HepG2 (cell line): ENCODE data around the gene GAN. TPM values are rescaled to one million over a fixed set of nuclear protein-coding genes. Genes with fewer than 3 reads are reported as not detected.

Experiments
- HOMEZ ChIP-seq: IDR thresholded peaks from 2 replicates; pipeline ENCODE4 v1.6.1; 2016; ENCODE audit warnings: low read depth
- NCOA2 ChIP-seq: sonication (generic); formaldehyde crosslinking; IDR thresholded peaks from 2 replicates; pipeline ENCODE4 v1.8.0; 2022; ENCODE audit warnings: inconsistent platforms
- PHB2 ChIP-seq: fragments of 450-650 bp; IDR thresholded peaks from 2 replicates; pipeline ENCODE4 v1.6.1; 2018; ENCODE audit not compliant: partially characterized antibody
- SMARCC2 ChIP-seq: fragments of 450-650 bp; IDR thresholded peaks from 2 replicates; pipeline ENCODE4 v1.6.1; 2017; ENCODE audit warnings: antibody characterized with exemption, mild to moderate bottlenecking
- SNRNP70 ChIP-seq: fragments of 200-400 bp; formaldehyde crosslinking; IDR thresholded peaks from 2 replicates; pipeline ENCODE4 v1.6.1; 2017; ENCODE audit warnings: mild to moderate bottlenecking, low read depth, low read length, moderate library complexity
- SRSF1 ChIP-seq: fragments of 200-400 bp; formaldehyde crosslinking; optimal IDR thresholded peaks from 2 replicates; pipeline ENCODE3; 2017; ENCODE audit warnings: mild to moderate bottlenecking, low read depth, low read length, moderate library complexity
- ZBTB7A ChIP-seq: sonication (generic); formaldehyde crosslinking; IDR thresholded peaks from 2 replicates; pipeline ENCODE4 v1.8.0; 2022; ENCODE audit warnings: mild to moderate bottlenecking, missing genetic modification reagents
- ZNF30 ChIP-seq: sonication (generic); formaldehyde crosslinking; IDR thresholded peaks from 2 replicates; pipeline ENCODE4 v1.5.0; 2020; ENCODE audit warnings: mild to moderate bottlenecking, missing genetic modification reagents
- ZNF564 ChIP-seq: sonication (generic); formaldehyde crosslinking; IDR thresholded peaks from 2 replicates; pipeline ENCODE4 v1.8.1; 2023; ENCODE audit warnings: mild to moderate bottlenecking, missing genetic modification reagents
- ZNF775 ChIP-seq: sonication (generic); formaldehyde crosslinking; IDR thresholded peaks from 2 replicates; pipeline ENCODE4 v1.4.0; 2020; ENCODE audit warnings: missing genetic modification reagents, mild to moderate bottlenecking, moderate library complexity, borderline replicate concordance
- polyA plus RNA-seq, 8 experiments: library from polyadenylated mRNA; depleted of rRNA in 3 of 8; stranded (reverse) in 7 of 8; unstranded in 1 of 8; fragments of >200 nt; fragmentation: Illumina TruSeq in 4 of 8; extraction: Trizol in 4 of 8; gene quantifications; 2 replicates each; pipeline versions ENCODE4 v1.2.1 to v1.2.3, GENCODE V29; 2011 to 2016; ENCODE audit warnings: low read depth in 4 of 8, missing spikeins in 1 of 8, mixed read lengths in 1 of 8; ENCODE audit not compliant: insufficient read depth in 1 of 8
- total RNA-seq, 5 experiments: library from RNA; depleted of rRNA; stranded (reverse); fragments of >200 nt; fragmentation: Illumina TruSeq; extraction: Trizol; gene quantifications; 2 replicates each; pipeline ENCODE4 v1.2.3, GENCODE V29; 2016; ENCODE audit warnings: low read depth in 1 of 5
- TF ChIP-seq, protein P1 (sequence below): sonication (generic); formaldehyde crosslinking; IDR thresholded peaks from 2 replicates; pipeline ENCODE4 v1.4.0; 2020; ENCODE audit warnings: mild to moderate bottlenecking, low read depth, missing genetic modification reagents
- TF ChIP-seq, protein P2 (sequence below): sonication (generic); formaldehyde crosslinking; IDR thresholded peaks from 2 replicates; pipeline ENCODE4 v1.4.0; 2020; ENCODE audit warnings: missing genetic modification reagents, borderline replicate concordance
- TF ChIP-seq, protein P3 (sequence below): sonication (generic); formaldehyde crosslinking; IDR thresholded peaks from 2 replicates; pipeline ENCODE4 v1.4.0; 2020; ENCODE audit warnings: missing genetic modification reagents
- TF ChIP-seq, protein P4 (sequence below): sonication (generic); formaldehyde crosslinking; IDR thresholded peaks from 2 replicates; pipeline ENCODE4 v1.5.0; 2020; ENCODE audit warnings: missing genetic modification reagents, mild to moderate bottlenecking, borderline replicate concordance
- TF ChIP-seq, protein P5 (sequence below): sonication (generic); formaldehyde crosslinking; IDR thresholded peaks from 2 replicates; pipeline ENCODE4 v1.4.0; 2020; ENCODE audit warnings: mild to moderate bottlenecking, missing genetic modification reagents

The GAN gene
- total and polyA plus RNA-seq, 2 of the 13 experiments (the other 11 are each of a cell fraction or from before 2014, with no cell fraction given) = 4.3 to 11.0 TPM

DNA sequence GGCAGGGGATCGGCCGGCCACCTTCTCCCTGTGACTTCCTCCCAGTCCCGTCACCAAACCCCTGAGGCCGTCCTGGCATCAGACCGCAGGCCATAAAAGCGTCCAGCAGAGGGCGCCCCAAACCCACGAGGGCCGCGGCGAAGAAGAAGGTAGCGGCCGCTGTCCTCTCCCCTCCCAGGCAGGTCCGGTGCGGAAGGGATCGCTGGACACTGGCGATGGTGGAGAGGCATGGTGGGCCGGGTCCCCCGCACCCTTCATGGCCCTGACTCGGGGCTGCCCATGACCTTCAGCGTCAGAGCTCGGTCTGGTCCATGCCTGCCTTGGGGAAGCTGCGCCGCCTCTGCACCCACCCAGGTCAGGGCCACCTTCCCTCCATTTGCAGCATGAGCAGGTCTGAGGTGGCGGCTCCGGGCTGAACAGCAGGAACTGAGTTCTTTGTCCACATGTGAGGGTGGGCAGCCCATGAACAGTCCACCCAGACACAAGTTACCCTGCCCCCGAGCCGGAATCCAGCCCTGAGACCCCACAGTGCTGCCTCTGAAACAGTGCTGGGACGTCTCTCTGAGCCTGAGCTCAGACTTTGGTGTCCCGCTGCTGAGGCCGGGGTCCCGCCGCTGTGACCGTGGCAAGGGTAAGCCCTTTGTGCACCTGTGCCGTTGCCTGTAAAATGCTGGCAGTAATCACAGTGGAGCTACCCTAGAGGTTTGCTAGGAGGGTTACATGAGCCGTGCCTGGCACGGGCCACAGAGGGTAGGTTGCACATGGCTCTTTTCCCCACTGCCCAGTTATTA lies 89.0 kb downstream of the GAN start (continued):
- TF ChIP-seq, protein P1, sequence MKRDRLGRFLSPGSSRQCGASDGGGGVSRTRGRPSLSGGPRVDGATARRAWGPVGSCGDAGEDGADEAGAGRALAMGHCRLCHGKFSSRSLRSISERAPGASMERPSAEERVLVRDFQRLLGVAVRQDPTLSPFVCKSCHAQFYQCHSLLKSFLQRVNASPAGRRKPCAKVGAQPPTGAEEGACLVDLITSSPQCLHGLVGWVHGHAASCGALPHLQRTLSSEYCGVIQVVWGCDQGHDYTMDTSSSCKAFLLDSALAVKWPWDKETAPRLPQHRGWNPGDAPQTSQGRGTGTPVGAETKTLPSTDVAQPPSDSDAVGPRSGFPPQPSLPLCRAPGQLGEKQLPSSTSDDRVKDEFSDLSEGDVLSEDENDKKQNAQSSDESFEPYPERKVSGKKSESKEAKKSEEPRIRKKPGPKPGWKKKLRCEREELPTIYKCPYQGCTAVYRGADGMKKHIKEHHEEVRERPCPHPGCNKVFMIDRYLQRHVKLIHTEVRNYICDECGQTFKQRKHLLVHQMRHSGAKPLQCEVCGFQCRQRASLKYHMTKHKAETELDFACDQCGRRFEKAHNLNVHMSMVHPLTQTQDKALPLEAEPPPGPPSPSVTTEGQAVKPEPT (CRISPR knock-in tag) = peak; percentile 79; the same call in 1 of the 2 replicates
- TF ChIP-seq, protein P2, sequence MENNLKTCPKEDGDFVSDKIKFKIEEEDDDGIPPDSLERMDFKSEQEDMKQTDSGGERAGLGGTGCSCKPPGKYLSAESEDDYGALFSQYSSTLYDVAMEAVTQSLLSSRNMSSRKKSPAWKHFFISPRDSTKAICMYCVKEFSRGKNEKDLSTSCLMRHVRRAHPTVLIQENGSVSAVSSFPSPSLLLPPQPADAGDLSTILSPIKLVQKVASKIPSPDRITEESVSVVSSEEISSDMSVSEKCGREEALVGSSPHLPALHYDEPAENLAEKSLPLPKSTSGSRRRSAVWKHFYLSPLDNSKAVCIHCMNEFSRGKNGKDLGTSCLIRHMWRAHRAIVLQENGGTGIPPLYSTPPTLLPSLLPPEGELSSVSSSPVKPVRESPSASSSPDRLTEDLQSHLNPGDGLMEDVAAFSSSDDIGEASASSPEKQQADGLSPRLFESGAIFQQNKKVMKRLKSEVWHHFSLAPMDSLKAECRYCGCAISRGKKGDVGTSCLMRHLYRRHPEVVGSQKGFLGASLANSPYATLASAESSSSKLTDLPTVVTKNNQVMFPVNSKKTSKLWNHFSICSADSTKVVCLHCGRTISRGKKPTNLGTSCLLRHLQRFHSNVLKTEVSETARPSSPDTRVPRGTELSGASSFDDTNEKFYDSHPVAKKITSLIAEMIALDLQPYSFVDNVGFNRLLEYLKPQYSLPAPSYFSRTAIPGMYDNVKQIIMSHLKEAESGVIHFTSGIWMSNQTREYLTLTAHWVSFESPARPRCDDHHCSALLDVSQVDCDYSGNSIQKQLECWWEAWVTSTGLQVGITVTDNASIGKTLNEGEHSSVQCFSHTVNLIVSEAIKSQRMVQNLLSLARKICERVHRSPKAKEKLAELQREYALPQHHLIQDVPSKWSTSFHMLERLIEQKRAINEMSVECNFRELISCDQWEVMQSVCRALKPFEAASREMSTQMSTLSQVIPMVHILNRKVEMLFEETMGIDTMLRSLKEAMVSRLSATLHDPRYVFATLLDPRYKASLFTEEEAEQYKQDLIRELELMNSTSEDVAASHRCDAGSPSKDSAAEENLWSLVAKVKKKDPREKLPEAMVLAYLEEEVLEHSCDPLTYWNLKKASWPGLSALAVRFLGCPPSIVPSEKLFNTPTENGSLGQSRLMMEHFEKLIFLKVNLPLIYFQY (CRISPR knock-in tag) = peak; percentile 25
- TF ChIP-seq HOMEZ = no peak; the same call in 1 of the 2 replicates
- TF ChIP-seq ZNF30 = no peak
- peak; percentile 83 for TF ChIP-seq ZBTB7A (CRISPR knock-in tag)
- TF ChIP-seq SRSF1 = no peak
- TF ChIP-seq ZNF775 (CRISPR knock-in tag) = no peak
- TF ChIP-seq SMARCC2 = no peak
- TF ChIP-seq ZNF564 (CRISPR knock-in tag) = no peak
- TF ChIP-seq, protein P3, sequence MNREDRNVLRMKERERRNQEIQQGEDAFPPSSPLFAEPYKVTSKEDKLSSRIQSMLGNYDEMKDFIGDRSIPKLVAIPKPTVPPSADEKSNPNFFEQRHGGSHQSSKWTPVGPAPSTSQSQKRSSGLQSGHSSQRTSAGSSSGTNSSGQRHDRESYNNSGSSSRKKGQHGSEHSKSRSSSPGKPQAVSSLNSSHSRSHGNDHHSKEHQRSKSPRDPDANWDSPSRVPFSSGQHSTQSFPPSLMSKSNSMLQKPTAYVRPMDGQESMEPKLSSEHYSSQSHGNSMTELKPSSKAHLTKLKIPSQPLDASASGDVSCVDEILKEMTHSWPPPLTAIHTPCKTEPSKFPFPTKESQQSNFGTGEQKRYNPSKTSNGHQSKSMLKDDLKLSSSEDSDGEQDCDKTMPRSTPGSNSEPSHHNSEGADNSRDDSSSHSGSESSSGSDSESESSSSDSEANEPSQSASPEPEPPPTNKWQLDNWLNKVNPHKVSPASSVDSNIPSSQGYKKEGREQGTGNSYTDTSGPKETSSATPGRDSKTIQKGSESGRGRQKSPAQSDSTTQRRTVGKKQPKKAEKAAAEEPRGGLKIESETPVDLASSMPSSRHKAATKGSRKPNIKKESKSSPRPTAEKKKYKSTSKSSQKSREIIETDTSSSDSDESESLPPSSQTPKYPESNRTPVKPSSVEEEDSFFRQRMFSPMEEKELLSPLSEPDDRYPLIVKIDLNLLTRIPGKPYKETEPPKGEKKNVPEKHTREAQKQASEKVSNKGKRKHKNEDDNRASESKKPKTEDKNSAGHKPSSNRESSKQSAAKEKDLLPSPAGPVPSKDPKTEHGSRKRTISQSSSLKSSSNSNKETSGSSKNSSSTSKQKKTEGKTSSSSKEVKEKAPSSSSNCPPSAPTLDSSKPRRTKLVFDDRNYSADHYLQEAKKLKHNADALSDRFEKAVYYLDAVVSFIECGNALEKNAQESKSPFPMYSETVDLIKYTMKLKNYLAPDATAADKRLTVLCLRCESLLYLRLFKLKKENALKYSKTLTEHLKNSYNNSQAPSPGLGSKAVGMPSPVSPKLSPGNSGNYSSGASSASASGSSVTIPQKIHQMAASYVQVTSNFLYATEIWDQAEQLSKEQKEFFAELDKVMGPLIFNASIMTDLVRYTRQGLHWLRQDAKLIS (CRISPR knock-in tag) = no peak
- TF ChIP-seq NCOA2 (CRISPR knock-in tag) = 0 out of 2 replicates have a peak, but pooled peaks have one; percentile 7
- TF ChIP-seq, protein P4, sequence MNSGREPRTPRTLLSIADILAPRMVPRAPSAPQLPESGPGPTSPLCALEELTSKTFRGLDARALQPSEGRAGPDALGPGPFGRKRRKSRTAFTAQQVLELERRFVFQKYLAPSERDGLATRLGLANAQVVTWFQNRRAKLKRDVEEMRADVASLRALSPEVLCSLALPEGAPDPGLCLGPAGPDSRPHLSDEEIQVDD (CRISPR knock-in tag) = peak; percentile 59; the same call in 1 of the 2 replicates
- TF ChIP-seq, protein P5, sequence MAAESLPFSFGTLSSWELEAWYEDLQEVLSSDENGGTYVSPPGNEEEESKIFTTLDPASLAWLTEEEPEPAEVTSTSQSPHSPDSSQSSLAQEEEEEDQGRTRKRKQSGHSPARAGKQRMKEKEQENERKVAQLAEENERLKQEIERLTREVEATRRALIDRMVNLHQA (CRISPR knock-in tag) = no peak
- no peak for TF ChIP-seq SNRNP70
- no peak for TF ChIP-seq PHB2
